HG02571 (cell line): Measurements from ENCODE around the gene DCP1A.
"Not testable (repeated sequence)": the region's sequence is repeated elsewhere in the genome, so short reads cannot be mapped to it uniquely, and the experiment has no call there.

Source experiments
- ATAC-seq: cut with Tn5 transposase; IDR thresholded peaks from one replicate; pipeline ENCODE4 v1.9.1; 2021; ENCODE audit warnings: mild to moderate bottlenecking, moderate library complexity; ENCODE audit not compliant: unreplicated experiment

Gene DCP1A

GRCh38 chr3:53269193-53269592 lies 78.2 kb downstream of the DCP1A start:
- not testable (repeated sequence) for ATAC-seq

GRCh38 chr3:53267766-53268165 lies 79.6 kb downstream of the DCP1A start:
- no peak for ATAC-seq

- ATAC-seq, result no peak
Observed at GRCh38 chr3:53264718-53265117, 82.6 kb downstream of the DCP1A start.

- no peak for ATAC-seq
Observed at GRCh38 chr3:53263907-53264306, 83.4 kb downstream of the DCP1A start.

GRCh38 chr3:53261712-53262111 lies 85.6 kb downstream of the DCP1A start:
- ATAC-seq, result no peak

- no peak for ATAC-seq
Observed at GRCh38 chr3:53260286-53260785, 87.0 kb downstream of the DCP1A start.

- no peak for ATAC-seq
Observed at GRCh38 chr3:53259427-53260259, 87.7 kb downstream of the DCP1A start.

- ATAC-seq, result no peak
Observed at GRCh38 chr3:53258600-53259426, 88.5 kb downstream of the DCP1A start.

GRCh38 chr3:53257465-53257864 lies 89.9 kb downstream of the DCP1A start:
- no peak for ATAC-seq

GRCh38 chr3:53256704-53257055 lies 90.7 kb downstream of the DCP1A start:
- ATAC-seq, result no peak

- peak; percentile 66 for ATAC-seq
Observed at GRCh38 chr3:53255775-53256703, 91.3 kb downstream of the DCP1A start, which contains the start of gene TKT. Gene TKT, minus strand, starts transcription at chr3:53256022. Its CDS starts 80 bp downstream, at chr3:53255942.

- peak; percentile 39 for ATAC-seq
Observed at GRCh38 chr3:53255423-53255774, 91.9 kb downstream of the DCP1A start.

GRCh38 chr3:53254509-53255422 lies 92.6 kb downstream of the DCP1A start:
- peak; percentile 52 for ATAC-seq

GRCh38 chr3:53253707-53254508 lies 93.4 kb downstream of the DCP1A start:
- no peak for ATAC-seq

GRCh38 chr3:53252947-53253322 lies 94.4 kb downstream of the DCP1A start:
- ATAC-seq, result not testable (repeated sequence)

GRCh38 chr3:53252096-53252946 lies 95.0 kb downstream of the DCP1A start:
- no peak for ATAC-seq

GRCh38 chr3:53250881-53251605 lies 96.3 kb downstream of the DCP1A start:
- no peak for ATAC-seq
